Central memory CD8-positive, alpha-beta T cell (primary cell): Measurements from ENCODE around the gene CHSY1.
A peak's percentile ranks its signal among the peaks of the same experiment; 100 is the strongest.

Experiments
- ATAC-seq: fragments of 150-1000 bp; cut with Tn5 transposase; replicated peaks from 2 replicates; pipeline ENCODE4 v1.10.0; 2022; ENCODE audit warnings: mild to moderate bottlenecking, moderate FRiP score, moderate number of reproducible peaks; ENCODE audit not compliant: poor library complexity, severe bottlenecking; ENCODE audit errors: extremely low read depth
- DNase-seq, 2 donors: peaks; one replicate each; pipeline ENCODE4 v3.0.0; 2021; ENCODE audit warnings: low spot score in 2 of 2
- H3K27ac Mint-ChIP-seq: one replicate; pipeline ENCODE4 v1.8.0; 2022; ENCODE audit warnings: low read depth, mild to moderate bottlenecking, moderate library complexity, mixed read lengths
- H3K27me3 Mint-ChIP-seq: one replicate; pipeline ENCODE4 v1.8.0; 2022; ENCODE audit warnings: mixed read lengths
- H3K36me3 Mint-ChIP-seq: one replicate; pipeline ENCODE4 v1.8.0; 2022; ENCODE audit warnings: mild to moderate bottlenecking, moderate library complexity, mixed read lengths; ENCODE audit not compliant: insufficient read depth
- H3K4me1 Mint-ChIP-seq: one replicate; pipeline ENCODE4 v1.8.0; 2022; ENCODE audit warnings: mixed read lengths
- H3K4me3 Mint-ChIP-seq: one replicate; pipeline ENCODE4 v1.8.0; 2022; ENCODE audit warnings: mild to moderate bottlenecking, moderate library complexity, mixed read lengths
- H3K9me3 Mint-ChIP-seq: one replicate; pipeline ENCODE4 v1.8.0; 2022; ENCODE audit warnings: mixed read lengths

Gene CHSY1

DNA sequence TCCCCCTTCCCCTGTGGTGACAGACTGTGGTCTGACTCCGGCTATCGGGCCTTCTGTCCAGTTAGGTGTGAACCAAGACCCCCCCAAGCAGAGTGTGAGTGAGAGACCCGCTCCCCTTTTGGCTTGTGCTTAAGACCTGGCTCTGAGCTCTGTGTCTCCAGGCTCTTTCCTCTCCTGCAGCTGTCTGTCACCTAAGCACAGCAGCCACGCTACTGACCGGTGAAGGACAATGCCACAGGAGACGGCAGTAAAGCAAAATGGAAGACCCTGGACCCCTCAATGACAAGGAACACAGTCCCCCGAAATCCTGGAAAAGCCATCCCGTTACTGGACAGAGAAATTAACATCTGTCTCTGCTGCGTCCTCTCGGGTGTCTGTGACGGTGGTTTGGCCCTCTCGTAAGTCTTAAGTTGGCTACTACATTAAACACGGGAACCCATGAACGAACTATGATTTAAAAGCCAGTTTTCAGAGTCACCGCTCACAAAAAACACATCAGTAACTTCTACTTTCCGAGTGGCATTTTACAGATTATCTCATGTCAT is 53.7 kb downstream of the CHSY1 start:
- no peaks in the 10 kb centered on the region for H3K36me3 Mint-ChIP-seq
- DNase-seq (no peak), ATAC-seq (no peak)
- H3K4me3 Mint-ChIP-seq, result no peak overlapping the region
- no peaks in the 10 kb centered on the region for H3K27me3 Mint-ChIP-seq
- peaks cover 62% of the 10 kb centered on the region for H3K4me1 Mint-ChIP-seq
- H3K27ac Mint-ChIP-seq, result no peak overlapping the region
- H3K9me3 Mint-ChIP-seq, result no peaks in the 10 kb centered on the region

DNA sequence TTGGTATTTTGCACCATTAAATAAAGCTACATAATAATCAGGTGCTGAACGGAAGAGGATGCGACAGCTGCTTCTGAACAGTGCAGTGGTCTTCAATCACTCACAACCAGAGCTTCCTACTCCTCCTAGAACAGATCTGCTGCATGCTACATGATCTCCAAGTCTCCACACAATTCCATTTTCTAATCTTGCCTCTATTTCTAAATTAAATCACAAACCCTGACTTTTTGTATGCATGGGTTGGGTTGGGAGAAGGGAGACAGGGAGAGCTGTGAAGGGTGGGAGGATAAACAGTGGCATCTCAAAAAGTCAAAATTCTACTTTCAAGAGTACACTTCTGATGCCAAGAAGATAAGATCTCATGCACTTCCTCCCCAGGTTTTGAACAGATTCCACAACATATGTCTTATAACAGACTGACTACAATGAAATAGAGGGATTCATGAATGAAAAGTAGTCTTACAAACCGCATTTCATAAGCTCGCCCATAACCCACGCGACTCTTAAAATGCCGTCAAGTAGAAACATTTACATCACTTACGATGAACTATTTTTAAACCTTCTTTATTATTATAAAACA is 57.2 kb downstream of the CHSY1 start:
- ATAC-seq (no peak), DNase-seq (no peak)
- Mint-ChIP-seq H3K4me1 (peaks cover 61% of the 10 kb centered on the region), H3K36me3 (no peaks in the 10 kb centered on the region), H3K9me3 (no peaks in the 10 kb centered on the region), H3K27me3 (no peaks in the 10 kb centered on the region), H3K4me3 (peak overlapping the region; percentile 44), H3K27ac (peak overlapping the region; percentile 27)

DNA sequence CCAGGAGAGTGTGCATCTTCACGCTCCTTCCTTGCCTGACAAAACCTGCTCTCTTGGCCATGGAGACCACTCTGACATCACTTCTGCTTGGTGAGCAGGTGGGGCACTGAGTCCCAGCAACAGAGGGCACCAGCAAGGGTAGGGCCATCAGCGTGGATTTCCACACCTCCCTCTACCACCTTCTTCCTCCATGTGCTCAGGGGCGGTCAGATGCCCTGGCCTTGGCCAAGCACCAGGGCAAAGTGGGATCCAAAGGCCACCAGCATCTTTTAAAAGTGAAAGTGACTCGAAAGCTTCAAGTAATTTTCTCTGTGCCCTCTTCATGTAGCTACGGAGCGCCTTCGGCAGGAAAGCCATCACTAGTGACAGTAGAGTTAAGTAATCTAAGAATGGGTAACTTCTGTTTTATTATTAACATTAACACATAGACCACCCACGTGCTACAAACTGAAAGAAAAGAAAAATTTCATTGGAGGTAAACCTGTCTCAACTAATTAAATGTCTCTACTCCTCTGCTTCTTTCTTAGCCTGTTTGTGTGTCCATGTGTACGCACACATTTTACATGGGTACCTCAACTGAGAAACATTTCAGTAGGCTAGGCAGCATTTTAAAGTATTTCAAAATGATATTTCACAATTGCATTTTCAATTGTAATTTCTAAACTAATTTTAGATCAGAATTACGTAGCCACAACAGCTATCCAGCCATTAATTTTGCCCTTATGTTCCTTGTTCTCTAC is 57.9 kb downstream of the CHSY1 start:
- Mint-ChIP-seq H3K36me3 (no peaks in the 10 kb centered on the region), H3K4me3 (peak overlapping the region; percentile 44), H3K27ac (peak overlapping the region; percentile 27), H3K27me3 (no peaks in the 10 kb centered on the region), H3K9me3 (no peaks in the 10 kb centered on the region), H3K4me1 (peaks cover 61% of the 10 kb centered on the region)
- ATAC-seq (no peak), DNase-seq (no peak)

DNA sequence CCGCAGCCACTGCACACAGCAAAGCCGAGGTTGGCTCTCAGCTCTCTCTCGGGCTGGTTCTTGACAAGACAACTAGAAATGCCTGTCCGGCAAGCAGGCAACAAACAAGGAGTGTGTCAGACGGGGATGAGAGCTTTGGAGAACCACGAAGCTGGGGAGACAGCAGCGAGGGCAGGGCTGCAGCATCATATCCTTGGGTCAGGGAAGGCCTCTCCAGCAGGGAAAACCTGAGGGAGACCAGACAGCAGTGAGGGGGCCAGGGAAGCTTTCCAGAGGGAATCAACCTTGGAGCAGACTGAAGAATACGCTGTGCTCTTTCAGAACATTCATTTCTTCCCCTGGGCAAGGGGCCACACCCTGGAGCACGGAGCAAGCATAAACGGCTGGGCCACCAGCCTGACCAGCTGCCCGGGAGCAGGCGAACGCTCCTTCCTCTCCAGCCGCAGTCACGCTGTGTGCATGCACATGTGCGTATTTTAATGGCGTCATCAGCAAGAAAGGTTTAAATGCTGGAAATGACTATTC is 58.7 kb downstream of the CHSY1 start:
- Mint-ChIP-seq H3K4me3 (no peak overlapping the region), H3K4me1 (peaks cover 61% of the 10 kb centered on the region), H3K36me3 (no peaks in the 10 kb centered on the region), H3K27ac (no peak overlapping the region), H3K9me3 (no peaks in the 10 kb centered on the region), H3K27me3 (no peaks in the 10 kb centered on the region)
- ATAC-seq (no peak), DNase-seq (no peak)

DNA sequence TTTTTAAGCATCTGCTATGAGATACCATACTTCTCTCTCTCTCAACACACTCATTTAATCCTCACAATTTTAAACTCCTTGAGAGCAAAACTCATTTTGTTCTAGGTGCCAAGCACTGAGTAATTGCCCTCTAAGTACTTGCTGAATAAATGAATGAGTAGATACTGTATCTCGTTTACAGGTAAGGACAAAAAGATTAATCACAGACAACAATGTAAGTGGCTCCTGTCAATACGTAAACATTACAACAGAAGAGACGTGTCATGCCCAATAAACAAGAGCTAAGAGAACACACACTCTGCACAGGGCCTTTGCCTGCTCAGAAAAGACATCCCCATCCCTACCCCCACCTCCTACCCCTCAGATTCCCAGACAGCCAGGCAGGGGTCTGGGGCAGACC is 59.8 kb downstream of the CHSY1 start:
- Mint-ChIP-seq H3K27ac (no peak overlapping the region), H3K9me3 (no peaks in the 10 kb centered on the region), H3K27me3 (no peaks in the 10 kb centered on the region), H3K4me3 (no peak overlapping the region), H3K36me3 (no peaks in the 10 kb centered on the region), H3K4me1 (peaks cover 65% of the 10 kb centered on the region)
- ATAC-seq (no peak), DNase-seq (no peak)

DNA sequence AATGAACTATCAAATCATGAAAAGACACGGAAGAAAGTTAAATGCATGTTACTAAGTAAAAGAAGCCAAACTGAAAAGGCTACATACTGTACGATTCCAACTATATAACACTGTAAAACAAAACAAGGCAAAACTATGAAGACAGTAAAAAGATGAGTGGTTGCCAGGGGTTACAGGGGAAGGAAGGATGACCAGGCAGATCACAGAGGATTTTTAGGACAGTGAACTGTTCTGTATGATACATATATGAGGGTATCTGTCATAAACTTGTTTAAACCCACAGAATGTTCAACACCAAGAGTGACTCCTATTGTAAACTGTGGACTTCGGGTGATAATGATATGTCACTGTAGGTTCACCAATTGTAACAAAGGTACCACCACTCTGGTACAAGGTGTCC is 60.6 kb downstream of the CHSY1 start:
- Mint-ChIP-seq H3K9me3 (no peaks in the 10 kb centered on the region), H3K4me3 (no peak overlapping the region), H3K27me3 (no peaks in the 10 kb centered on the region), H3K36me3 (no peaks in the 10 kb centered on the region), H3K27ac (no peak overlapping the region), H3K4me1 (peaks cover 61% of the 10 kb centered on the region)
- ATAC-seq (no peak), DNase-seq (no peak)

DNA sequence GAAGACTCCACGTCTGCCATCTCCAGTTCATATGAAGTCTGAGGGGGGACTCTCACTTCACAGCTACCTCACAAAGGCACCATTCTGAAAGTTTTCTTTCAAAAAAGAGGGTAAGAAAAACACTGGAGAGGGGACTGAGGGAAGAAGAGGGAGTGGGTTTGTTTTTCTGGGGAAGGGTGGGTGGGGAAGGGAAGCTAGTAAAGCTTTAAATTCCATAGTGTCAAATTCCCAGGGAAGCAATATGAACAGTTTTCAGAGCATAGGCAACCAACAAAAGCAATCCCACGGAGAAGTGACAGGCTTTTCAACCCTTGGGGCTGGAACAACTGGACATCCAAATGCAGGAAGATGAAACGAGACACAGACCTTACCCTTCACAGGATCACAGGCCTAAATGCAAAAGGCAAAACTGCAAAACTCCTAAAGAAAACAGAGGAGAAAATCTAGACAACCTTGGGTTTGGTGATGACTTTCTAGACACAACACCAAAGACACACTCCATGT is 61.7 kb downstream of the CHSY1 start:
- no peaks in the 10 kb centered on the region for H3K9me3 Mint-ChIP-seq
- peaks cover 68% of the 10 kb centered on the region for H3K4me1 Mint-ChIP-seq
- no peaks in the 10 kb centered on the region for H3K27me3 Mint-ChIP-seq
- H3K36me3 Mint-ChIP-seq, result no peaks in the 10 kb centered on the region
- DNase-seq, result no peak
- H3K4me3 Mint-ChIP-seq, result no peak overlapping the region
- H3K27ac Mint-ChIP-seq, result no peak overlapping the region
- ATAC-seq, result no peak

DNA sequence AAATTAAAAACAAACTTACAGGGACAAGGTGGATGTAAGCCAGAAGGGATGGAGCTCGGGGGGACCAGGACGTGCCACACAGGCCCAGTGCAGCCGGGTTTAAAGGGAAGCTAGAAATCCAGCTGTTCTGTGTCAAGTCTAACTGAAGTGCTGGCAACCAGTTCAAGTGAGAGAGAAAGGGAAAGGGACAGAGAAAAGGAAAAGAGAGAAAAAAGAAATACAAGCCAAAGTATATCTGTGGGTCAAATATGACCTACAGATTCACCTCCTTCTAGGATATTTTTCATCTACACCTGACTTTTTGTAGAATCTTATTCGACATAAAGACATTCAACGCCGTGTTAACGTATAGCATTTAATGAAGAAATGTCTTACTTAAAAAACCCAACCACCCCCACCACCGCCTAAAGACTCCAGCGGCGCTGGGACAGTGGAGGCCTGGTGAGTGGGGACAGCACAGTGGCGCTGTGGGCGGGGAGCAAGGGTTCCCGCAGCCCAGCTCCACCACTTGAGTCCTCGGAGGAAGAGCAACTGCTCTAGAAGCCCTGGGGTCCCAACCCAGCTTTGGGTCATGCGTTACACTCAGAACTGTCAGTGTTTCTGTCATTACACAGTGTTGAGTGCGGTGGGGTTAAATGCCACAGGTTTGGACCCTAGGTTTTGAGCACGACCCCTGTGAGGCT is 62.3 kb downstream of the CHSY1 start:
- ATAC-seq, result no peak
- Mint-ChIP-seq H3K27me3 (no peaks in the 10 kb centered on the region), H3K4me1 (peaks cover 68% of the 10 kb centered on the region), H3K36me3 (no peaks in the 10 kb centered on the region), H3K27ac (no peak overlapping the region), H3K9me3 (no peaks in the 10 kb centered on the region), H3K4me3 (peak overlapping the region; percentile 63)
- DNase-seq, result no peak

DNA sequence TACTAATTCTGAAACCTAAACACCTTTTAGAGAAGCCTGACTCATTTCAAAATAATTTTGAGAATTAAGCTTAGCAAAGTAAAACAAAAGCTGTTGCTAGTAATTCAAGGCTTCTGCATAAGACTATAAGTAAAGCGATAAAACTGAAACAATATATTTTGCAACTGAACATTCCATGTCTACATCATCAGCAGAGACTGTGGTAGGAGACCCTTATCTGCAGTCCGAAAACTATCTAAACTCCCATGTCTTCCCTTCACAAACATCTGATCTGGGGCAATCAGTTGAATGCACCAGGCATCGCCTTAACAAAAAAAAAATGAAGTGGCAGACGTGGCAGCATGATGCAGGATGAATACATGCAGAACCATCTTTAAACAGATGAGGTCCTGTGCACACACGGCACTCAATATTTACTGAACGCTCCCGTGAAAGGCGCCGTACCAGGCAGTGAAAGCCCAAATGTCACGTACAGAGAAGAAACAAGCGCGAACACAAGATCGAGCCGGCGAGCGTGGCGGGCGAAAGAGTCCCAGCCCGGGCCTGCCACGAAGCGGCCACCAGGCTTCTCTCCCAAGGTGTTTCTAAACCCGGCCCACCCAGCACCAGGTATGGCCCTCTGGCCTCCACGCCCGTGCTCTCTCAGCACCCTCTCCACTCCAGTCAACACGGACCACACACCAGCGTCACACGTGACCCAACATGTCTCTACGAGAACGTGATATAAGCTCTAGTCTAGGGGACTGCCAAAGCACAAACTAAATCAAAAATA is 63.0 kb downstream of the CHSY1 start:
- H3K27ac Mint-ChIP-seq, result peak overlapping the region; percentile 69
- peak overlapping the region; percentile 63 for H3K4me3 Mint-ChIP-seq
- ATAC-seq (no peak), DNase-seq (no peak)
- H3K36me3 Mint-ChIP-seq, result no peaks in the 10 kb centered on the region
- peaks cover 64% of the 10 kb centered on the region for H3K4me1 Mint-ChIP-seq
- H3K9me3 Mint-ChIP-seq, result no peaks in the 10 kb centered on the region
- no peaks in the 10 kb centered on the region for H3K27me3 Mint-ChIP-seq

DNA sequence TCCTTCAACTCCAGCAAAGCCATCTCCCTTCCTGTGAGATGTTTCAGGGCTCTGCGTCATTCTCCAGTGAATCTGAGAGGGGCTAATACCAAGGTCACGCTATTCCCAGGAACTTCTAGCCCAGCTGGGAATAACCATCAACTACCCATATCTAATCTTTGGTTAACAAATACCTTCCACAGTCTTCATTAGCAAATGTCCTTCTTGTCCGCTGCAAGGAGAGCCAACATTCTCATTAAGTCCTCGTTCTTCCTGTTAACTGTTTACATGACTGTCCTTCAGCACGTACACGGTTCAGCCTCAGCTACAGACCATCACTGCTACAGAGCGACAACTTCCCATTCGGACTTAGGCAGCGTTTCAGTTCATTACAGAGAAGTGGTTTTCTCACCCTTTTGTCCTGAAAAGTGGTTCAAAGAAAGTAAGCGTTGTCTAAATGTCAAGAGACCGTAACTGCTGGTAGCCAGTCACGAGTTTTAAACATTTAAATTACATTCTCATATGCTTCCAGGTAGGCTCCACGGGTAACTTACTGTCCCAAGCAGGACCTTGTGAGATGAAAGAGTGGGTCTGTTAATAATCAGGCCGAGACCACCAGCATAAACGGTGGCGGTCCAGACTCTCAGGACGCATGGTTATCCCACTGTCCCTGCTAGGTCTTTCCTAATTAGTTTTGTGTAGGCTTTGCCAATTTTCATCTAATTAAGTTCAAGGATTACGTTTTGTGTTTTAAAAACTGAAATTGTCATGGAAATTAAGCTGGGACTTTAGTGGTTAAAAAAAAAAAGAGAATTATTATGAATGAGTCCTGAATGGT is 63.8 kb downstream of the CHSY1 start:
- no peaks in the 10 kb centered on the region for H3K9me3 Mint-ChIP-seq
- H3K36me3 Mint-ChIP-seq, result no peaks in the 10 kb centered on the region
- H3K27ac Mint-ChIP-seq, result peak overlapping the region; percentile 69
- ATAC-seq (no peak), DNase-seq (no peak)
- H3K4me1 Mint-ChIP-seq, result peaks cover 69% of the 10 kb centered on the region
- peak overlapping the region; percentile 29 for H3K4me3 Mint-ChIP-seq
- H3K27me3 Mint-ChIP-seq, result no peaks in the 10 kb centered on the region

DNA sequence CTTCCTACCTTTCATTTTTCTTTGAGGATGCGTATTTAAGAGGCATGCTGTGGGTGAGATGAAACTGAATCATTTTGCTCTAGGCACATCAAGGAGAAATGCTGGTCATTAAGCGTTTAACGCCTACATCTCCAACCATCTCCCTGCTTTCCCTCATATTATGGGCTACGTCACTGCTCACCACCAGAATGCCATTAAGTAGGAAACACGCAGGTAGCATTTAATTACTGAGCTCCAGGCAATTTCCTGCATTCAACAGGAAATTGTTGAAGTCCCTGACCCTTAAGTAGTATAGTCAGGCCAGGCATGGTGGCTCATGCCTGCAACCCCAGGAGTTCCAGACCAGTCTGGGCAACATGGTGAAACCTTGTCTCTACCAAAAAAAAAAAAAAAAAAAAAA is 66.1 kb downstream of the CHSY1 start:
- peaks cover 71% of the 10 kb centered on the region for H3K4me1 Mint-ChIP-seq
- no peak overlapping the region for H3K4me3 Mint-ChIP-seq
- H3K27ac Mint-ChIP-seq, result peak overlapping the region; percentile 54
- no peak for DNase-seq
- no peaks in the 10 kb centered on the region for H3K27me3 Mint-ChIP-seq
- no peaks in the 10 kb centered on the region for H3K9me3 Mint-ChIP-seq
- H3K36me3 Mint-ChIP-seq, result peaks cover 3% of the 10 kb centered on the region
- ATAC-seq, result no peak
